Inferior parietal cortex (tissue), 1 donor: Measurements from ENCODE around the gene PDS5B.
"Not testable (repeated sequence)": the region's sequence is repeated elsewhere in the genome, so short reads cannot be mapped to it uniquely, and the experiment has no call there.

Source experiments
- DNase-seq: peaks from one replicate; pipeline ENCODE4 v3.0.0-alpha.2; 2016; ENCODE audit errors: extremely low spot score

Gene PDS5B

GRCh38 chr13:32791545-32792172 lies 205.4 kb downstream of the PDS5B start:
- no peak for DNase-seq

- no peak for DNase-seq
Observed at GRCh38 chr13:32796754-32797153, 210.5 kb downstream of the PDS5B start.

GRCh38 chr13:32802159-32802558 lies 215.9 kb downstream of the PDS5B start:
- no peak for DNase-seq

GRCh38 chr13:32804673-32805230 lies 218.5 kb downstream of the PDS5B start:
- no peak for DNase-seq

GRCh38 chr13:32811297-32811800 lies 225.1 kb downstream of the PDS5B start:
- DNase-seq, result no peak

- no peak for DNase-seq
Observed at GRCh38 chr13:32821149-32821688, 235.0 kb downstream of the PDS5B start.

GRCh38 chr13:32822771-32823170 lies 236.5 kb downstream of the PDS5B start:
- no peak for DNase-seq

- no peak for DNase-seq
Observed at GRCh38 chr13:32823597-32823996, 237.3 kb downstream of the PDS5B start.

- DNase-seq, result no peak
Observed at GRCh38 chr13:32824061-32824460, 237.8 kb downstream of the PDS5B start.

GRCh38 chr13:32824675-32825074 lies 238.4 kb downstream of the PDS5B start:
- no peak for DNase-seq

- DNase-seq, result no peak
Observed at GRCh38 chr13:32825481-32825880, 239.2 kb downstream of the PDS5B start.

- DNase-seq, result not testable (repeated sequence)
Observed at GRCh38 chr13:32826372-32826771, 240.1 kb downstream of the PDS5B start.
